ENCODE data around the gene CHD6. TPM values are rescaled to one million over a fixed set of nuclear protein-coding genes. Genes with fewer than 3 reads are reported as not detected.

The CHD6 gene
- total RNA-seq, 6 experiments from 2014 or later = 9.3 to 24.1 (median 16.6) TPM

DNA sequence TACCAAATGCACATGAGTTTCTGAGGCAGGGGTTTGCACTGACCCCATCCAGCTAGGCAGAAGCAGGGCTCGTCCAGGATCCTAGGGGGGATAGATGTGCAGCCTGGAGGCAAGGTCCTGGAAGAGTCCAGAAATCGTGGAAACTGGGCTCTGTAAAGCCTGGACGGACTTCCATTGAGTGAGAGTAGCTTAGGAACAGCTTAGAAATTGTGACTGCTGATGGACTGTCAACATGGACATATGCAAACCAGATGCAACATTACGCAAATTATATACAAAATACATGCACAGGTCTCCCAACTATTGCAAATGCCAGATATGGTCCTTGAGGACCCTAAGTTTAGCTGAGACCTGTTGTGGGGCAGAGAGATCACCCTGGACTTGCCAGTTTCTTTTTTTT is 246.8 kb downstream of the CHD6 start:
- H3K4me1 ChIP-seq = no peaks in the 10 kb centered on the region
- no peak overlapping the region for H3K4me3 ChIP-seq
- no peaks in the 10 kb centered on the region for H3K9me3 ChIP-seq
- DNase-seq (no peak), ATAC-seq (no peak)
- H3K36me3 ChIP-seq = no peaks in the 10 kb centered on the region
- no peaks in the 10 kb centered on the region for H3K27me3 ChIP-seq
- WGBS (ENCODE audit: insufficient coverage, low coverage, low lambda C conversion rate, missing lambda C conversion rate) = 71% methylated on average over 3 of the region's 4 CpGs
- TF ChIP-seq POLR2A (IDR thresholded peaks at IDR 0.05) = no peak
- TF ChIP-seq, protein P1, sequence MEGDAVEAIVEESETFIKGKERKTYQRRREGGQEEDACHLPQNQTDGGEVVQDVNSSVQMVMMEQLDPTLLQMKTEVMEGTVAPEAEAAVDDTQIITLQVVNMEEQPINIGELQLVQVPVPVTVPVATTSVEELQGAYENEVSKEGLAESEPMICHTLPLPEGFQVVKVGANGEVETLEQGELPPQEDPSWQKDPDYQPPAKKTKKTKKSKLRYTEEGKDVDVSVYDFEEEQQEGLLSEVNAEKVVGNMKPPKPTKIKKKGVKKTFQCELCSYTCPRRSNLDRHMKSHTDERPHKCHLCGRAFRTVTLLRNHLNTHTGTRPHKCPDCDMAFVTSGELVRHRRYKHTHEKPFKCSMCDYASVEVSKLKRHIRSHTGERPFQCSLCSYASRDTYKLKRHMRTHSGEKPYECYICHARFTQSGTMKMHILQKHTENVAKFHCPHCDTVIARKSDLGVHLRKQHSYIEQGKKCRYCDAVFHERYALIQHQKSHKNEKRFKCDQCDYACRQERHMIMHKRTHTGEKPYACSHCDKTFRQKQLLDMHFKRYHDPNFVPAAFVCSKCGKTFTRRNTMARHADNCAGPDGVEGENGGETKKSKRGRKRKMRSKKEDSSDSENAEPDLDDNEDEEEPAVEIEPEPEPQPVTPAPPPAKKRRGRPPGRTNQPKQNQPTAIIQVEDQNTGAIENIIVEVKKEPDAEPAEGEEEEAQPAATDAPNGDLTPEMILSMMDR (IDR thresholded peaks at IDR 0.05) = no peak
- no peak overlapping the region for H3K27ac ChIP-seq
- intact Hi-C loops (cut with DNase I) = no loop called here

GRCh38 chr20:41370176-41370575 is 248.0 kb downstream of the CHD6 start:
- TF ChIP-seq, protein P1 (IDR thresholded peaks at IDR 0.05) = no peak
- TF ChIP-seq POLR2A (IDR thresholded peaks at IDR 0.05) = no peak
- Histone ChIP-seq H3K4me1 (peaks cover 0 to 5% (median 0%) of the 10 kb centered on the region in 4 donors), H3K4me3 (no peak overlapping the region), H3K36me3 (no peaks in the 10 kb centered on the region), H3K27ac (no peak overlapping the region), H3K9me3 (no peaks in the 10 kb centered on the region), H3K27me3 (no peaks in the 10 kb centered on the region)
- intact Hi-C loops (cut with DNase I) = no loop called here
- WGBS (ENCODE audit: insufficient coverage, low coverage, low lambda C conversion rate, missing lambda C conversion rate) = 50% methylated on average over 1 of the region's 5 CpGs
- ATAC-seq = no peak
- DNase-seq = no peak

DNA sequence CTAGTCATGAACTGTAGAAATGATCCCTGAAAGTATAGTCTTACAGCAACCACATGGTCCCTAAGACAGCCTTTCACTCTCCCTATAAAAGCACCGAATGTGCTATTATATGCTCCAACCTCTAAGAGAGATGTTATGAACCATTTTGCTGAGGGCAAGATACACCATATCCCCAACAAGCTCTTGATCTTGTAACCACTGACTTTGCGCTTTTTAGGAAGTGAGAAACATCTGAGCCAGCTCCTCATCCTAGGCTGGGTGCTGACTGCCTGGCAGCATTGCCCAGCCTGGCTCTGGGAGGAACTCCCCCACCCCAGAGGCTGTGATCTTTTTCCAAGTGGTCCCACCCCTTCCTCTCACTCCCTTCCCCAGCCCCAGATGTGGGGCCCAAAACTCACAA is 248.5 kb downstream of the CHD6 start:
- intact Hi-C loops (cut with DNase I) = no loop called here
- Histone ChIP-seq H3K4me1 (peaks cover 0 to 5% (median 0%) of the 10 kb centered on the region in 4 donors), H3K27ac (no peak overlapping the region), H3K9me3 (no peaks in the 10 kb centered on the region), H3K36me3 (no peaks in the 10 kb centered on the region), H3K27me3 (no peaks in the 10 kb centered on the region), H3K4me3 (no peak overlapping the region)
- TF ChIP-seq POLR2A (IDR thresholded peaks at IDR 0.05) = no peak
- TF ChIP-seq, protein P1 (IDR thresholded peaks at IDR 0.05) = no peak
- WGBS (ENCODE audit: insufficient coverage, low coverage, low lambda C conversion rate, missing lambda C conversion rate) = 40% methylated on average over 1 of the region's 2 CpGs
- DNase-seq = no peak
- no peak for ATAC-seq

DNA sequence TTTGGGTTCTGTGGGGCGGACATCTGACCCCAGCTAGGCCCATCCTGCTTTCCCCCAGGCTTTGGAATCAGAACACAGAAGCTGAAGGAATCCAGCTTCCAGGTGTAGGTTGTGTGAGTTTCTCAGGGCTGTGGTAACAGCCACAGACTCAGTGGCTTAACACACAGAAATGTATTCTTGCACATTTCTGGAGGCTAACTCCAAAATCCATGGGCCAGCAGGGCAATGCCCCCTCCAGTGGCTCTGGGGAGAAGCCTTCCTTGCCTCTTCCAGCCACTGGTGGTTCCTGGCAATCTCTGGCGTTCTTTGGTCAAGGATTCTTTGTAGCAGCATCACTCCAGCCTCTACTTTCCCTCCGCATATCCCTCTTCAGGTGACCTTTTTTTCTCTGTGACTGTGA is 250.2 kb downstream of the CHD6 start:
- TF ChIP-seq, protein P1 (IDR thresholded peaks at IDR 0.05) = no peak
- no peak for TF ChIP-seq POLR2A (IDR thresholded peaks at IDR 0.05)
- intact Hi-C loops (cut with DNase I) = no loop called here
- no peak for DNase-seq
- WGBS (ENCODE audit: insufficient coverage, low coverage, low lambda C conversion rate, missing lambda C conversion rate) = 55% methylated on average over 2 of the region's 3 CpGs
- Histone ChIP-seq H3K9me3 (no peaks in the 10 kb centered on the region), H3K36me3 (no peaks in the 10 kb centered on the region), H3K4me3 (no peak overlapping the region), H3K4me1 (peaks cover 0 to 5% (median 0%) of the 10 kb centered on the region in 4 donors), H3K27me3 (no peaks in the 10 kb centered on the region), H3K27ac (no peak overlapping the region)
- no peak for ATAC-seq

GRCh38 chr20:41367393-41367695 is 250.8 kb downstream of the CHD6 start:
- no peak for TF ChIP-seq POLR2A (IDR thresholded peaks at IDR 0.05)
- TF ChIP-seq, protein P1 (IDR thresholded peaks at IDR 0.05) = no peak
- Histone ChIP-seq H3K4me1 (peaks cover 0 to 5% (median 0%) of the 10 kb centered on the region in 4 donors), H3K36me3 (no peaks in the 10 kb centered on the region), H3K27me3 (no peaks in the 10 kb centered on the region), H3K9me3 (no peaks in the 10 kb centered on the region), H3K27ac (no peak overlapping the region), H3K4me3 (no peak overlapping the region)
- intact Hi-C loops (cut with DNase I) = no loop called here
- DNase-seq (no peak), ATAC-seq (no peak)
- 20% methylated on average over 8 of the region's 13 CpGs for WGBS (ENCODE audit: insufficient coverage, low coverage, low lambda C conversion rate, missing lambda C conversion rate)

All from right lobe of liver (tissue), 6 donors.